HG03060 (cell line): ENCODE data around the gene RMND5B.
A peak's percentile ranks its signal among the peaks of the same experiment; 100 is the strongest.
"Not testable (repeated sequence)": the region's sequence is repeated elsewhere in the genome, so short reads cannot be mapped to it uniquely, and the experiment has no call there.

ENCODE experiments used
- ATAC-seq: cut with Tn5 transposase; IDR thresholded peaks from one replicate; pipeline ENCODE4 v1.9.1; 2021; ENCODE audit warnings: low read depth, moderate number of reproducible peaks; ENCODE audit not compliant: unreplicated experiment

The RMND5B gene

GRCh38 chr5:178127300-178128009 is 3.4 kb upstream of the RMND5B start:
- ATAC-seq: not testable (repeated sequence)

GRCh38 chr5:178129296-178129695 is 1.5 kb upstream of the RMND5B start:
- no peak for ATAC-seq

DNA sequence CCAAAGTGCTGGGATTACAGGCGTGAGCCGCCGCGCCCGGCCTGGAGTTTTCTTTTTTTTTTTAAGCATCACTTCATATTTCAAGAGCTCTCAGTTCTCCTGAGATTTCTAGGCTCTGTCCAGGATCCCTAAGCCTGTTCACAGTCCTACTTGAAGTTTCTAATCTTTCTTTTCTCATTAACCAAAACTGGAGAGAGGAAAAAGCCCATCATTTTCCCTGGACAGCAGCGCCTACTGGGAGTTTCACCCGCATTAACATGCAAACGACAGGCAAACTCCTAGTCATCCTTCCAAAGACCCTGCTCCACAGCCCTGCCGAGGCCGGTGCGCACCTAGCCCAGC is 609 bp upstream of the RMND5B start:
- ATAC-seq: not testable (repeated sequence)

DNA sequence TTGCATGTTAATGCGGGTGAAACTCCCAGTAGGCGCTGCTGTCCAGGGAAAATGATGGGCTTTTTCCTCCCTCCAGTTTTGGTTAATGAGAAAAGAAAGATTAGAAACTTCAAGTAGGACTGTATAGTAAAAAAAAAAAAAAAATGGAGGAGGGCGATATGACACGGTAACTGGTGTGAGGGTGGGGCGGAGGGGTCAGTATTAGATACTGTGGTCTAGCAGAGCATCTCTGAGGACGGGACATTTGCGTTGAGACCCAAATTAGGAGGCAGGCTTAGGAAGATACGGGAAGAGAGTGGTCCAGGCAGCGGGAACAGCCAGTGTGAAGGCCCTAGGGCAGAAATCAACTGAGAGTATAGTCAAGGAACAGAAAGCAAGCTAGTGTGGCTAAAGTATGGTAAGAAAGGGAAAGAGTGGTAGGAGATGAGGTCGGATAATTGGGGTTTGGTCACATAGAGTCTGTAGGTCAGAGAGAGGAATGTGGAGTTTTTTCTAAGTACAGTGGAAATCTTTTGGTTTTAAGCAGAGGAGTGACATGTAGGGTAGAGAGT is 707 bp downstream of the RMND5B start:
- no peak for ATAC-seq

GRCh38 chr5:178136990-178137389 is 6.2 kb downstream of the RMND5B start:
- ATAC-seq: no peak

- no peak for ATAC-seq
Measured at GRCh38 chr5:178137991-178138390, 7.2 kb downstream of the RMND5B start.

GRCh38 chr5:178141550-178141949 is 10.7 kb downstream of the RMND5B start:
- no peak for ATAC-seq

DNA sequence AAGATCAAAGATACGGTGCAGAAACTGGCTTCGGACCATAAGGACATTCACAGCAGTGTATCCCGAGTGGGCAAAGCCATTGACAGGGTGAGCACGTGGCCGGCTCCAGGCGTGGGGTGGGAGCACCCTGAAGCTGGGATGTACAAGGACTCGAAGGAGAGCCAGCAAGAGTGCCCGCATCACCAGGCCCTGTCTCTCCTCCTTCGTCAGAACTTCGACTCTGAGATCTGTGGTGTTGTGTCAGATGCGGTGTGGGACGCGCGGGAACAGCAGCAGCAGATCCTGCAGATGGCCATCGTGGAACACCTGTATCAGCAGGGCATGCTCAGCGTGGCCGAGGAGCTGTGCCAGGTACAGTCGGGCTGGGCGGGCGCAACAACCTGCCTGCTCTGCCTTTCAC is 11.8 kb downstream of the RMND5B start:
- ATAC-seq: no peak

DNA sequence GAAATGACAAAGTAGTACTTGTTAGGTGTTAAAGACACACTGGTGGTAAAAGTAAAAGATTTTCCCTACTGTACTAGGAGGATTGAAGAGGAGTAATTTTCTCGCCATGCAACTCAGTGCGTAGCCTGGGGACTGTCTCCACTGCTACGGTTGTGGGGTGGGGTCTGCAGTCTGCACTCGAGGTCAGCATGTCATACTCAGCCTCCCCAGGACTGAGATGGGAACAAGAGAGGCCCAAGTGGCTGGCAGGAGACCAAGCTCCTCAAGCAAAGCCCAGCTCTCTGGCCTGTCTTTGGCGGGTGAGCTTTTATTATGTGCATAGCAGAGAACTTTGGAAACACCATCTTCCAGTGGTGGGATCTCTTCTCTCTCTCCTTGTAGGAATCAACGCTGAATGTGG is 12.4 kb downstream of the RMND5B start:
- no peak for ATAC-seq

DNA sequence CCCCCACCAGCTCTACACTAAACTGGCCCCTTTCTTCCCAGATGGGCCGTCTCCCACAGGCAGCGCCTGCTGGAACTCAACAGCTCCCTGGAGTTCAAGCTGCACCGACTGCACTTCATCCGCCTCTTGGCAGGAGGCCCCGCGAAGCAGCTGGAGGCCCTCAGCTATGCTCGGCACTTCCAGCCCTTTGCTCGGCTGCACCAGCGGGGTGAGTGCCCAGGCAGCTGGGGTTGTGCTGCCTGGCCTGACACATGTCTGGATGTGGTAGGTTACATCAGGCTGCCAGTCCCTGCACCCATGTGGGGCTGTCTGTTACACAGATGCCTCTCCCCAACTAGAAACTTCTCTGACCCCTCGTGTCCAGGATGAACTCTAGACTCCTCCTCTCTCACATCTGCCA is 13.1 kb downstream of the RMND5B start:
- ATAC-seq: no peak

DNA sequence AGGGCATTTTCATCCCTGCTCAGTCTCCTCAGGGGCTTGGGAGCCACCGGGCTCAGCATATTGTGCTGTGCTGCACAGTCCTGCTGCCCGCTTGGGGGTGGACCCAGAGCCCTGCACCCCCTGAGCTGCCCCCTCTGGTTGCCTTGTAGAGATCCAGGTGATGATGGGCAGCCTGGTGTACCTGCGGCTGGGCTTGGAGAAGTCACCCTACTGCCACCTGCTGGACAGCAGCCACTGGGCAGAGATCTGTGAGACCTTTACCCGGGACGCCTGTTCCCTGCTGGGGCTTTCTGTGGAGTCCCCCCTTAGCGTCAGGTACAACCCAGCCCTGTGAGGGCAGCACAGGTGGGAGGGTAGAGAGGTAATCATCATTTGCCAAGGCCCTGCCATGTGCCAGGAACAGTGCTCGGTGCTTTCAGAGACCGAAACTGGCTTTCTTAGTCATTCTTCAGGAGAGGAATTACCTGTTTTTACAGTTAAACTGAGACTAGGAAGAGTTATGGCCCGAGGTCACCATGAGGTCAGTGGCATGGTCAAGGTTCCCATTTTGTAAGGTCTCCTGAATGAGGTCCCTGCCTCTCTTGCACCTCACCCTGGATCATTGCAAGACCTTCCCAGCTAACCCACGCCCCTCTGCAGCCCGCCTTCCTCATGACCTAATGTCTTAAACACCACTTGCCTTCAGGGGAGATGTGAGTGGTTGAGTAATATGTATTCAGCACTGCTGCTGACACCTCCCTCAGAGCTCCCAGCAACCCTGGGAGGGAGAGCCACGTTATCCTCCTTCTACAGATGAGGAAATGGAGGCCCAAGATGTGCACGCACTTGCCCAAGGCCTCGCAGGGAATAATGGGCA is 15.4 kb downstream of the RMND5B start:
- ATAC-seq: no peak

GRCh38 chr5:178147406-178147805 is 16.6 kb downstream of the RMND5B start:
- no peak for ATAC-seq

GRCh38 chr5:178149199-178149932 is 18.6 kb downstream of the RMND5B start:
- no peak for ATAC-seq

DNA sequence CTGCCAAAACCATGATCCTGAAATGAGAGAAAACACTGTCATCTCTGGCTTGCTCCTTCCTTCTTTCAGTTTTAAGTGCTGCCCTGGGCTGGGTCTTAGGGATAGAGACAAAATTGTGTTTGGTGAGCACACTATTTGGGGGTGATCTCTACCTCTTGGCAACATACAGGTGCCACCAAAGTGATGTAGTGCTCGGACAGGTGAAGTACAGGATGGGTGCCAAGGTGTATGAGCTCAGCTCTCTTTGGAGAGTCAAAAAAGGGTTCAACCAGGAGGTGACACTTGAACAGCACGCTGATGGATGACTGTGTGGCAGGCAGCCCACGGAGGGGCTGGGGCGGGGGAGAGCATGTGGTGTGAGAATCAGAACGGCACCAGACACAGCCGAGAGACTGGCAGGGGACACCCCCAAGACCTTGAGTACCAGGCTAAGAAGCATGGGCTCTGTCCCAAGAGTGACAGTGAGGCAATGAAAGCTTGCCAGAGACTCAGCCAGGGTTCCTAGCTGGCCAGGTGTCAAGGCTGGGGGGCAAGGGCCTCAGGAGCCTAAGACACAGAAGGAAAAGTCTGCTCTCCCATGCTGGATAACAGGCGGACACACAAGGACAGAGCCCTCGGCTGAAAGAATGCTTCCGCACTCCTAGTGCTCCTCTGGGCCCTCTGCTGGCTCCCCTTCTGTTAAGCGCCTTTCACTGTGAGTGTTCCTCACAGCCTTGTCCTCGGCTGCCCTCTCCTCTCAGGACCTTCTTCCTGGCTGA is 20.3 kb downstream of the RMND5B start:
- no peak for ATAC-seq

GRCh38 chr5:178152491-178153444 is 22.0 kb downstream of the RMND5B start:
- no peak for ATAC-seq

GRCh38 chr5:178153530-178154340 is 22.9 kb downstream of the RMND5B start, which contains the start of gene NHP2:
TSS of gene NHP2 (minus strand) at chr5:178153885. CDS start at chr5:178153817, 68 bp downstream.
- peak; percentile 97 for ATAC-seq

DNA sequence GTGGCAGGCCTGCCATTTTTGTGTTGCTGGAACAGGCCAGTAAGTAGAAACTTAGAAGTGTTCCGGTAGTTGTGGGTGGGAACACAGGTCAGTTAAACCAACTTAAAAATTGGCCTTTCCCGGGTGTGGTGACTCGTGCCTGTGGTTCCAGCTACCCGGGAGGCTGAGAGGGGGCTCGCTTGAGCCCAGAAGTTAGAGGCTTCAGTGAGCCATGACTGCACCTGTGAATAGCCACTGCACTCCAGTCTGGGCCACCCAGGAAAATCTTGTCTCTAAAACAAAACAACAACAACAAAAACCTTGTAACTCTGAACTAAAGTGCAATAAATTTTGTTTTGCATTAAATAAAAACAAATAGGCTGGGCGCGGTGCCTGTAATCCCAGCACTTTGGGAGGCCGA is 24.3 kb downstream of the RMND5B start:
- no peak for ATAC-seq

GRCh38 chr5:178160176-178160575 is 29.4 kb downstream of the RMND5B start:
- no peak for ATAC-seq
